GM21825 (cell line): ENCODE data around the gene ST8SIA6.
"Not testable (repeated sequence)": the region's sequence is repeated elsewhere in the genome, so short reads cannot be mapped to it uniquely, and the experiment has no call there.

ENCODE experiments used
- ATAC-seq: cut with Tn5 transposase; IDR thresholded peaks from one replicate; pipeline ENCODE4 v1.9.1; 2021; ENCODE audit warnings: mild to moderate bottlenecking, moderate library complexity; ENCODE audit not compliant: unreplicated experiment

The ST8SIA6 gene

GRCh38 chr10:17427666-17428350 lies 26.6 kb downstream of the ST8SIA6 start:
- ATAC-seq: no peak

GRCh38 chr10:17427201-17427600 lies 27.2 kb downstream of the ST8SIA6 start:
- ATAC-seq: no peak

GRCh38 chr10:17426263-17426750 lies 28.1 kb downstream of the ST8SIA6 start:
- no peak for ATAC-seq

- ATAC-seq: no peak
Observed at GRCh38 chr10:17425584-17426262, 28.7 kb downstream of the ST8SIA6 start.

GRCh38 chr10:17423632-17424186 lies 30.7 kb downstream of the ST8SIA6 start:
- no peak for ATAC-seq

- no peak for ATAC-seq
Observed at GRCh38 chr10:17422931-17423330, 31.5 kb downstream of the ST8SIA6 start.

GRCh38 chr10:17418249-17418648 lies 36.1 kb downstream of the ST8SIA6 start:
- ATAC-seq: no peak

GRCh38 chr10:17416442-17417211 lies 37.8 kb downstream of the ST8SIA6 start:
- no peak for ATAC-seq

GRCh38 chr10:17415046-17415658 lies 39.2 kb downstream of the ST8SIA6 start:
- no peak for ATAC-seq

- ATAC-seq: no peak
Observed at GRCh38 chr10:17414484-17414883, 39.9 kb downstream of the ST8SIA6 start.

GRCh38 chr10:17413876-17414275 lies 40.5 kb downstream of the ST8SIA6 start:
- ATAC-seq: no peak

- no peak for ATAC-seq
Observed at GRCh38 chr10:17412323-17412722, 42.1 kb downstream of the ST8SIA6 start.

- no peak for ATAC-seq
Observed at GRCh38 chr10:17410907-17411306, 43.5 kb downstream of the ST8SIA6 start.

GRCh38 chr10:17409170-17409733 lies 45.1 kb downstream of the ST8SIA6 start:
- no peak for ATAC-seq

- no peak for ATAC-seq
Observed at GRCh38 chr10:17407047-17407446, 47.3 kb downstream of the ST8SIA6 start.

- no peak for ATAC-seq
Observed at GRCh38 chr10:17406036-17406834, 48.2 kb downstream of the ST8SIA6 start.

- no peak for ATAC-seq
Observed at GRCh38 chr10:17403161-17403560, 51.2 kb downstream of the ST8SIA6 start.

GRCh38 chr10:17402040-17402439 lies 52.4 kb downstream of the ST8SIA6 start:
- ATAC-seq: not testable (repeated sequence)

- ATAC-seq: no peak
Observed at GRCh38 chr10:17396004-17396403, 58.4 kb downstream of the ST8SIA6 start.

- no peak for ATAC-seq
Observed at GRCh38 chr10:17394854-17395253, 59.5 kb downstream of the ST8SIA6 start.
